Lower leg skin (tissue), 4 donors: Measurements from ENCODE around the gene PANK4. TPM values are rescaled to one million over a fixed set of nuclear protein-coding genes. Genes with fewer than 3 reads are reported as not detected.

Experiments used
- DNase-seq, 2 donors: peaks; one replicate each; pipeline ENCODE4 v3.0.0-alpha.2; 2019; ENCODE audit warnings: low spot score in 2 of 2
- H3K4me3 ChIP-seq: fragments of 200-600 bp; sonication (generic); 2 replicates; pipeline ENCODE4 v1.5.1; 2017; ENCODE audit warnings: mild to moderate bottlenecking, low read depth; ENCODE audit not compliant: poor library complexity, severe bottlenecking
- POLR2A ChIP-seq, 2 donors: fragments of 450-650 bp; IDR thresholded peaks; one replicate each; pipeline ENCODE4 v1.6.1; 2016 to 2017; ENCODE audit warnings: antibody characterized with exemption in 2 of 2, mild to moderate bottlenecking in 1 of 2, moderate library complexity in 1 of 2
- WGBS, 2 donors: methylation state at CpG; one replicate each; pipeline ENCODE4 v1.1.5; 2018; 5-methylcytosine and 5-hydroxymethylcytosine counted together
- intact Hi-C: fragments of 100-400 bp; cut with DNase I; formaldehyde crosslinking; loops from one replicate; pipeline ENCODE4 v1.15.0; 2023; ENCODE audit warnings: low total_unique reads
- total RNA-seq, 4 donors: library from RNA; depleted of rRNA; stranded (reverse); fragments of >200 nt; gene quantifications; one replicate each; pipeline ENCODE4 v1.1.0, GENCODE V29; 2016
- TF ChIP-seq, protein P1 (sequence below), 3 donors: fragments of 450-650 bp; IDR thresholded peaks; one replicate each; pipeline ENCODE4 v1.5.1; 2016; ENCODE audit warnings: antibody characterized with exemption in 3 of 3, mild to moderate bottlenecking in 3 of 3, moderate library complexity in 2 of 3

Gene PANK4
- total RNA-seq, 4 donors from 2014 or later = 26.8 to 34.7 (median 32.5) TPM

DNA sequence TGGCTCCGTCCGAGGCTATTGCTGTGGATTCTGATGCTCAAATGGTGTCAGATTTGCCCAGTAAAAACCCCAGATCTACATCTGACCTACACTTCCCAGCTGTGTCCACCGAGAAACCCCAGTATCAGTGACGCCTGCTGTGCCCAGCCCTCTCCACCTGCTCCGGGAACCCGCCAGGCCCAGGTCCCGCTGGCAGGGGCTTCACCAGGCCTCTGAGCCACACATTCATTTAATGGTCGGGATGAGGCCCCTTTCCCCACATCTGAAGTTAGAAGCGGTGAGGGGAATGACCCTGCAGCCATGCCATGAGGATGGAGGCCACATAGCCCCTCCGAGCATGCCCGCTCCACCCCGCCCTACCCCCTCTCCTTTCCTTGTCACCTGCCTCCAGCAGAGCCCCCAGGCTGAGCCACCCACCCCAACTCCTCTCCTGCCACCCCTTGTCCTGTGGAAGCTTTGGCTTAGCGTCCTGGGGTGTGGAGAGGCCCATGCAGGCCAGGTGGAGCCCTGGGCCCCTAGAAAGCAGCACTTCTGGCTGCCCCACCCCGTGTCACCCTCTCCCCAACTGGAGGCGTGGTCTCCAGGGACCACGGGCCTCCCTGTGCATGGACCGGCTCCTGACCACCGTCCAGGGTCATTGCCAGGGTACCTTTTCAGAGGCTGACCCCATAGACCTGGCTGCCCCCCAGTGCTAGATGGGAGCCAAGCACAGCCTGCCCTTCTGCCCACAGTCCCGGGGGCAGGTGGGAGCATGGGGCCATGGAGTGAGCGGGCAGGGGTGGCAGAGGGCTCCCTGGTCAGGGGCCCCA, 37.8 kb upstream of the PANK4 start:
- no peak for TF ChIP-seq POLR2A (IDR thresholded peaks at IDR 0.05)
- TF ChIP-seq, protein P1, sequence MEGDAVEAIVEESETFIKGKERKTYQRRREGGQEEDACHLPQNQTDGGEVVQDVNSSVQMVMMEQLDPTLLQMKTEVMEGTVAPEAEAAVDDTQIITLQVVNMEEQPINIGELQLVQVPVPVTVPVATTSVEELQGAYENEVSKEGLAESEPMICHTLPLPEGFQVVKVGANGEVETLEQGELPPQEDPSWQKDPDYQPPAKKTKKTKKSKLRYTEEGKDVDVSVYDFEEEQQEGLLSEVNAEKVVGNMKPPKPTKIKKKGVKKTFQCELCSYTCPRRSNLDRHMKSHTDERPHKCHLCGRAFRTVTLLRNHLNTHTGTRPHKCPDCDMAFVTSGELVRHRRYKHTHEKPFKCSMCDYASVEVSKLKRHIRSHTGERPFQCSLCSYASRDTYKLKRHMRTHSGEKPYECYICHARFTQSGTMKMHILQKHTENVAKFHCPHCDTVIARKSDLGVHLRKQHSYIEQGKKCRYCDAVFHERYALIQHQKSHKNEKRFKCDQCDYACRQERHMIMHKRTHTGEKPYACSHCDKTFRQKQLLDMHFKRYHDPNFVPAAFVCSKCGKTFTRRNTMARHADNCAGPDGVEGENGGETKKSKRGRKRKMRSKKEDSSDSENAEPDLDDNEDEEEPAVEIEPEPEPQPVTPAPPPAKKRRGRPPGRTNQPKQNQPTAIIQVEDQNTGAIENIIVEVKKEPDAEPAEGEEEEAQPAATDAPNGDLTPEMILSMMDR (IDR thresholded peaks at IDR 0.05) = no peak
- intact Hi-C loops = no loop called here
- H3K4me3 ChIP-seq = no peak overlapping the region
- DNase-seq = no peak
- 77 to 91% methylated on average over 15 to 20 of the region's 20 CpGs for WGBS, 2 donors

DNA sequence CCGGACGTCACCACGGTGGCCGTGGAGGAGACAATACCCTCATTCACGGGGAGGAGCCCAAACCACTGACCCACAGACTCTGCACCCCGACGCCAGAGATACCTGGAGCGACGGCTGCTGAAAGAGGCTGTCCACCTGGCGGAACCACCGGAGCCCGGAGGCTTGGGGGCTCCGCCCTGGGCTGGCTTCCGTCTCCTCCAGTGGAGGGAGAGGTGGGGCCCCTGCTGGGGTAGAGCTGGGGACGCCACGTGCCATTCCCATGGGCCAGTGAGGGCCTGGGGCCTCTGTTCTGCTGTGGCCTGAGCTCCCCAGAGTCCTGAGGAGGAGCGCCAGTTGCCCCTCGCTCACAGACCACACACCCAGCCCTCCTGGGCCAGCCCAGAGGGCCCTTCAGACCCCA, 36.8 kb upstream of the PANK4 start:
- no peak overlapping the region for H3K4me3 ChIP-seq
- TF ChIP-seq, protein P1 (IDR thresholded peaks at IDR 0.05) = no peak
- TF ChIP-seq POLR2A (IDR thresholded peaks at IDR 0.05) = no peak
- intact Hi-C loops = no loop called here
- DNase-seq = no peak
- WGBS, 2 donors = 84 to 89% methylated on average over 17 to 18 of the region's 18 CpGs

DNA sequence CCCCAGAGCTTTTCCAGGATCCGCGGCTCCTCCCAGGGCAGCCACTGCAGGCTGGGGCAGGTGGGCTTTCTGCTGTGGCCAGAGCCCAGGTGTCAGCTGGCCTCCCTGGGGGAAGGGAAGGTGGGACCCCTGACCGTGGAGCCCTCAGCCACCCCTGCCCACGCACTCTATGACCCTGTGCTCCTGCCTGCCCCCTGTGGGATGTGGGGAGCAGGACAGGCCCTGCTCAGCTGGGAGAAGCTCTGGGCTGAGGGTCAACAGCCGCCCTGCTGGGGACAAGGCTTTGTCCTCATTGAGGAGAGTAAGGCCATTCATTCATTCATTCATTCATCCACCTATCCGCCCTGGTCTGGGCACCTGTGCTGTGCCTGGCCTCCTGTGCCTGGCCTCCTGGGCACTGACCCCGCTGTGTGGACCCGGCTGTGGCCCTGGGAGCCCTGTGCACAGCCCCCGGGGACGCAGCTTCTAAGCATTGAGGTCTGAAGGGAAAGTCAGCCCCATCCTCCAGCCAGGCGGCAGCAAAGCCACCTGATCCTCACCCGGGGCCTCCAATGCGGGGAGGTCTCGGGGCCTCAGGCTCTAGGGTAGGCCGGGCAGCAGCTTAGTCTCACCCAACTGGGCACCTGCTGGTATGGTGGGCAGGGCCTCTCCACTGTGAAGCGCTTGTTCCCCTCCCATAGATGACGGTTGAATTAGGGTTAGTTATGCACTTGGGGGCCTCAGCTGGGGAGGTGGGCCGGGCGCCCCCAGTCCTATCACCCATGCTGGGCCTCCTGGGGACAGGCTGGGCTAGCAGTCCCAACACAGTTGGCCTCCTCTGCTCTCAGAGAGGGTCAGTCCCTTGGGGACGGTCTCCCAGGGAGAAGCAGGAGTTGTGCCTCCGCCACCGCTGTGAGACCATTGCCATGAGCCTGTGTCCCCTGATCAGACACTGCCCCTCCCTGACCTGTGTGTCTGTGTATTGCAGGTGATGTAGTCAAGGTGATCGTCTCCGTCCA, 35.8 kb upstream of the PANK4 start:
- TF ChIP-seq, protein P1 (IDR thresholded peaks at IDR 0.05) = no peak
- TF ChIP-seq POLR2A (IDR thresholded peaks at IDR 0.05) = no peak
- no peak for DNase-seq
- intact Hi-C loops = no loop called here
- no peak overlapping the region for H3K4me3 ChIP-seq
- WGBS, 2 donors = 88 to 91% methylated on average over 21 to 23 of the region's 24 CpGs

DNA sequence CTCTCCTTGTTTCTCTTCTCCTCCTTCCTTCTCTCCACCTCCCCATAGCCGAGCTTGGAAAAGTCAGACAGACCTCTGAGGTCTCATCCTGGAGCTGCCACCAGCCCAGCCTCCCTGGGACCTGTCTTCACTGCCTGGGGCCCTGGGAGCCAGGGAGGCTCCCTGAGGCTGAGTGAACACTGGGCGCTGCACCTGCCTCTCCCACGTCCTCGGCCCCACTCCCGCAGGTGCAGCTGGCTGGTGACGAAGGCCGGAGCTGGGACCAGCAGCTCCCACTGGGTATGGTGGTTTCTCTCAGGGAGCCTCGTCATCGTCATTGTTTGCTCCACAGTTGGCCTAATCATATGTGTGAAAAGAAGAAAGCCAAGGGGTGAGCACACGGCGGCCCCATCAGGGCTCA, 35.0 kb upstream of the PANK4 start:
- no peak for DNase-seq
- WGBS, 2 donors = 83 to 88% methylated on average over 11 of the region's 11 CpGs
- TF ChIP-seq POLR2A (IDR thresholded peaks at IDR 0.05) = no peak
- TF ChIP-seq, protein P1 (IDR thresholded peaks at IDR 0.05) = no peak
- H3K4me3 ChIP-seq = no peak overlapping the region
- intact Hi-C loops = no loop called here

DNA sequence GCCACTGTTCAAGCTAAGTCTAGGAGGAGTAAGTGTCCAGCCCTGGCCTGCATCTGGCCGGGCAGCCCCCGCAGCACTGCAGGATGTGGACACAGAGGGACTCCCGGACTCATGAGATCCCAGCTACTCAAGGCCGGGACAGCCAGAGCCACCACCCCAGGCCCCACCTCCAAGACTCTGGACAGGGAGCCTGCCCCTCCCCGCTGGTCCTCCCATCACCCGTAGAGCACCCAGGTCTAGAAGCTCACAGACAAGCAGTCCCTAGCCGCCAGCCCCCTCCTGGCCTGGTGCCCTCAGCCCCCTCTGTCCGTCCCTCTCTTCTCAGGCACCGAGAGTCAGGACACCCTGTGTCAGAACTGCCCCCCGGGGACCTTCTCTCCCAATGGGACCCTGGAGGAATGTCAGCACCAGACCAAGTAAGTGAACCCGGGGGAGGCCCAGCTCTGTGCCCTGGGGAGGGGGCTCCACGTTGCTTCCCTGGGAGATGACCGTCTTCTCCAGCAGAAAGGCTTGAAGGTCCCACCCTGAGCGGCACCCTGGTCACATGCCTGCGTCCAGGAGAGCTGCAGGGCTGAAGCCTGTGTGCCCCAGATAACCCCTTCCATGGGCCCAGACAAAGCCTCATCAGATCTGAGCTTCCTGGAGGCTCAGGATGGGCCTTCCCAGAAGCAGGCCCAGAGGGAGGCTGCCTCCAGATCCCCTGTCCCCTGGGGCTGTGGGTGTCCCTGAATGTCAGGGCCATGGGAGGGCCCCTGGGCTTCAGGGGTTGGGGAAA, 34.1 kb upstream of the PANK4 start:
- 86 to 94% methylated on average over 13 to 14 of the region's 15 CpGs for WGBS, 2 donors
- DNase-seq = peak in 1 of 2 donors; percentile 85
- TF ChIP-seq POLR2A (IDR thresholded peaks at IDR 0.05) = no peak
- TF ChIP-seq, protein P1 (IDR thresholded peaks at IDR 0.05) = no peak
- intact Hi-C loops = no loop called here
- H3K4me3 ChIP-seq = no peak overlapping the region
